LNCaP clone FGC (cell line): Measurements from ENCODE around the gene AHI1.
"Not testable (repeated sequence)": the region's sequence is repeated elsewhere in the genome, so short reads cannot be mapped to it uniquely, and the experiment has no call there.

ENCODE experiments used
- DNase-seq: peaks from one replicate; pipeline ENCODE4 v3.0.0-alpha.2; 2011; ENCODE audit warnings: low read depth
- H3K4me3 ChIP-seq: 2 replicates; pipeline ENCODE4 v1.5.1; 2011; ENCODE audit warnings: mild to moderate bottlenecking, low read depth, low read length, control low read depth
- TF ChIP-seq, protein P1 (sequence below): IDR thresholded peaks from 2 replicates; pipeline ENCODE4 v1.5.1; 2012; ENCODE audit warnings: mild to moderate bottlenecking; ENCODE audit not compliant: control insufficient read depth, insufficient read depth; ENCODE audit errors: extremely low read depth

Gene AHI1

GRCh38 chr6:135498185-135498841 is 773 bp upstream of the AHI1 start:
- peak overlapping the region; percentile 96 for H3K4me3 ChIP-seq
- TF ChIP-seq, protein P1, sequence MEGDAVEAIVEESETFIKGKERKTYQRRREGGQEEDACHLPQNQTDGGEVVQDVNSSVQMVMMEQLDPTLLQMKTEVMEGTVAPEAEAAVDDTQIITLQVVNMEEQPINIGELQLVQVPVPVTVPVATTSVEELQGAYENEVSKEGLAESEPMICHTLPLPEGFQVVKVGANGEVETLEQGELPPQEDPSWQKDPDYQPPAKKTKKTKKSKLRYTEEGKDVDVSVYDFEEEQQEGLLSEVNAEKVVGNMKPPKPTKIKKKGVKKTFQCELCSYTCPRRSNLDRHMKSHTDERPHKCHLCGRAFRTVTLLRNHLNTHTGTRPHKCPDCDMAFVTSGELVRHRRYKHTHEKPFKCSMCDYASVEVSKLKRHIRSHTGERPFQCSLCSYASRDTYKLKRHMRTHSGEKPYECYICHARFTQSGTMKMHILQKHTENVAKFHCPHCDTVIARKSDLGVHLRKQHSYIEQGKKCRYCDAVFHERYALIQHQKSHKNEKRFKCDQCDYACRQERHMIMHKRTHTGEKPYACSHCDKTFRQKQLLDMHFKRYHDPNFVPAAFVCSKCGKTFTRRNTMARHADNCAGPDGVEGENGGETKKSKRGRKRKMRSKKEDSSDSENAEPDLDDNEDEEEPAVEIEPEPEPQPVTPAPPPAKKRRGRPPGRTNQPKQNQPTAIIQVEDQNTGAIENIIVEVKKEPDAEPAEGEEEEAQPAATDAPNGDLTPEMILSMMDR, result no peak

GRCh38 chr6:135496800-135497411 is 634 bp downstream of the AHI1 start:
- H3K4me3 ChIP-seq, result peak overlapping the region; percentile 96
- TF ChIP-seq, protein P1, result no peak
- DNase-seq, result no peak

More at GRCh38 chr6:135498185-135498841, 773 bp upstream of the AHI1 start:
- peak; percentile 64 for DNase-seq

DNA sequence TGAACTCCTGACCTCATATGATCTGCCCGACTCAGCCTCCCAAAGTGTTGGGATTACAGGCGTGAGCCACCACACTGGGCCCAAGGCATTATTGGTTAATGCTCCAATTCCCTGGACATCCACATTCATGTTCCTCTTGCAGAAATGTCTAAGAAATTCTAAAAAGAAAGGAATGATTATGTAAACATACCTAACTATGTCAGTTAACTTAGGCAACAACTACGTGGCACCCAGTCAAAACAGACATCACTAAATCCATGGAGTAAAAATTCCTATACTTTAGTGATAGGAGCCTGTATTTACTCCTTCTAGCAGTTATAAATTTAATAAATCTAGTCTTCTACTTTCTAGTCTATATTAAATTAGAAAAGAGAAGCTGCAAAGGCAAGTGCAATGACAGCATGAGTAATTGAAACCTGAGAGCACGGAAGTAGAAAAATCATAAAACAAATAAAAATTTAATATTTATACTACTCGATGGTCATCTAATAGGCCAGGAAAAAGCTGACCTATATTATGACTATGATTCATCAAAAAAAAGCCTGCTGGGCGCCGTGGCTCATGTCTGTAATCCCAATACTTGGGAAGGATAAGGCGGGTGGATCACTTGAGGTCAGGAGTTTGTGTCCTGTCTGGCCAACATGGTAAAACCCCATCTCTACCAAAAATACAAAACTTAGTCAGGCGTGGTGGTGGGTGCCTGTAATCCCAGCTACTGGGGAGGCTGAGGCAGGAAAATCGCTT is 4.2 kb downstream of the AHI1 start:
- TF ChIP-seq, protein P1, result no peak
- no peak overlapping the region for H3K4me3 ChIP-seq
- DNase-seq, result no peak

DNA sequence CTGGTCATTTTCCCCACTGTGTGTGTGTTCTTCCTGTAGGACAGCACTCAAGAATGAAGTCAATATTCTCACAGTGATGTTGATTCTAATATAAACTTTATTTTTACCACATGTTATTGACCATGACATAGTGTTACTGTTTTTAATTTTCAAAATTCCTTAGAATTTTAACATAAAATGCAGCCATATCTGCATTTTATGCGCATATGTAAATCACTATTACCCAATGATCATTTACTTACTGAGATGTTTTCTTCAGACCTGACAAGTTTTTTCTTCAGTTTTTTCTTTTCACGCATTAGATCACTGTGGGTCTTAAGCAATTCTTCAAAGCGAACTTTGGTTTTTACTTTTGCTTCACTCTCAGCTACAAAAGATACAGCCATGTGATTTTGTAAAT is 7.2 kb downstream of the AHI1 start:
- H3K4me3 ChIP-seq, result no peak overlapping the region
- no peak for DNase-seq
- TF ChIP-seq, protein P1, result no peak

- DNase-seq, result no peak
- TF ChIP-seq, protein P1, result no peak
- H3K4me3 ChIP-seq, result no peak overlapping the region
Observed at GRCh38 chr6:135488023-135488422, 9.5 kb downstream of the AHI1 start.

- not testable (repeated sequence) for H3K4me3 ChIP-seq, DNase-seq
Observed at GRCh38 chr6:135483903-135484302, 13.6 kb downstream of the AHI1 start.

DNA sequence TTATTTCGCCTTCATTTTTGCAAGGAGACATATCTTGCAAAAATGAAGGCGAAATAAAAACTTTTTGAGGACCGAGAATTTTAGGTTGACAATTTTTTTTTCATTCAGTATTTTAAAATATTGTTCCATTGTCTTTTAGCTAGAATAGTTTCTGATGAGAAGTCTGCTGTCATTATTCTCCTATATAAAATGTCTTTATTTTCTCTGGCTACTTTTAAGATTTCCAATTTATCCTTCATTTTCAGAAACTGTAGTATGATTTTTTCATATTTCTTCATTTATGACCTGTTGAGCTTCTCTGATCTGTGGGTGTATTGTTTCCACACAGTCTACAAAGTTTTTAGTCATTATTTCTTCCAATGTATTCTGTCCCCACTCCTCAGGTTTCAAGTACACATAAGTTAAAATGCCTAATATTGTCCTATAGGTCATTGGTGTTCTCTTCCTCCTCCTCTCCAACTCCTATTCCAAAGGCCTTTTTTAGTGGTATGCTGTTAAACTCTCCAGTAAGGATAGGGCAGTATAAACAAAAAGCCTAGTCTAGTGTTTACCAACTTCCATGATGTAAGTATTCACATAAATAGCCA is 15.7 kb downstream of the AHI1 start:
- TF ChIP-seq, protein P1, result no peak
- no peak for DNase-seq
- H3K4me3 ChIP-seq, result no peak overlapping the region
